WTC11 (cell line): ENCODE results near the gene C12orf75. TPM values are rescaled to one million over a fixed set of nuclear protein-coding genes. Genes with fewer than 3 reads are reported as not detected.

ENCODE experiments used
- ATAC-seq: fragments of 200-7000 bp; cut with Tn5 transposase; 2 replicates; pipeline ENCODE4 v1.10.0; 2021; ENCODE audit warnings: mild to moderate bottlenecking, moderate library complexity
- CTCF ChIA-PET: fragments of 300-600 bp; sonication (Branson Sonifier 250); formaldehyde crosslinking; loops from one replicate; lab custom pipeline; 2021; ENCODE audit warnings: antibody characterized with exemption; lab: Charles Lee
- POLR2A ChIA-PET: fragments of 350-600 bp; sonication (Branson Sonifier 250); formaldehyde crosslinking; loops from one replicate; lab custom pipeline; 2021; ENCODE audit warnings: antibody characterized with exemption; lab: Charles Lee
- DNase-seq: peaks from one replicate; pipeline ENCODE4 v3.0.0; 2021; ENCODE audit warnings: low spot score
- H3K27ac Mint-ChIP-seq: 2 replicates; pipeline ENCODE4 v1.8.0; 2021; ENCODE audit warnings: mixed read lengths
- H3K27me3 Mint-ChIP-seq: 2 replicates; pipeline ENCODE4 v1.8.0; 2021; ENCODE audit warnings: low read depth, mild to moderate bottlenecking, moderate library complexity, mixed read lengths
- H3K36me3 Mint-ChIP-seq: 2 replicates; pipeline ENCODE4 v1.8.0; 2021; ENCODE audit warnings: mixed read lengths
- H3K4me1 Mint-ChIP-seq: 2 replicates; pipeline ENCODE4 v1.8.0; 2022; ENCODE audit warnings: mixed read lengths
- H3K4me3 Mint-ChIP-seq: 2 replicates; pipeline ENCODE4 v1.8.0; 2021; ENCODE audit warnings: mild to moderate bottlenecking, moderate library complexity, mixed read lengths
- H3K9me3 Mint-ChIP-seq: 2 replicates; pipeline ENCODE4 v1.8.0; 2021; ENCODE audit warnings: mixed read lengths
- CREB1 ChIP-seq: sonication (generic); formaldehyde crosslinking; IDR thresholded peaks from 2 replicates; pipeline ENCODE4 v1.8.0; 2023; ENCODE audit warnings: mild to moderate bottlenecking, missing genetic modification reagents
- CREM ChIP-seq: sonication (generic); formaldehyde crosslinking; IDR thresholded peaks from 2 replicates; pipeline ENCODE4 v1.8.1; 2022; ENCODE audit warnings: mild to moderate bottlenecking, missing genetic modification reagents, moderate library complexity
- ELF4 ChIP-seq: sonication (generic); formaldehyde crosslinking; IDR thresholded peaks from 2 replicates; pipeline ENCODE4 v1.8.1; 2022; ENCODE audit warnings: low read depth, mild to moderate bottlenecking, moderate library complexity, missing genetic modification reagents
- EMX1 ChIP-seq: fragments of 250-450 bp; sonication (Bioruptor Pico); IDR thresholded peaks from 2 replicates; pipeline ENCODE4 v1.8.0; 2021; ENCODE audit warnings: mild to moderate bottlenecking
- FOXJ3 ChIP-seq: sonication (generic); formaldehyde crosslinking; IDR thresholded peaks from 2 replicates; pipeline ENCODE4 v1.9.0; 2021; ENCODE audit warnings: missing genetic modification reagents, mild to moderate bottlenecking, borderline replicate concordance
- FOXP1 ChIP-seq: sonication (generic); formaldehyde crosslinking; IDR thresholded peaks from 2 replicates; pipeline ENCODE4 v1.8.0; 2022; ENCODE audit warnings: missing genetic modification reagents, mild to moderate bottlenecking, moderate library complexity, borderline replicate concordance
- HMGA2 ChIP-seq: fragments of 250-450 bp; sonication (Bioruptor Pico); IDR thresholded peaks from 2 replicates; pipeline ENCODE4 v1.4.0; 2021; ENCODE audit warnings: mild to moderate bottlenecking, moderate library complexity
- NR2C2 ChIP-seq: sonication (generic); formaldehyde crosslinking; IDR thresholded peaks from 2 replicates; pipeline ENCODE4 v1.8.0; 2022; ENCODE audit warnings: mild to moderate bottlenecking, missing genetic modification reagents
- PRRX2 ChIP-seq: fragments of 250-450 bp; sonication (Bioruptor Pico); IDR thresholded peaks from 2 replicates; pipeline ENCODE4 v1.8.0; 2021; ENCODE audit warnings: mild to moderate bottlenecking
- RORB ChIP-seq: fragments of 250-450 bp; sonication (Bioruptor Pico); IDR thresholded peaks from 2 replicates; pipeline ENCODE4 v1.9.0; 2021; ENCODE audit warnings: mild to moderate bottlenecking
- TEAD4 ChIP-seq: sonication (generic); formaldehyde crosslinking; IDR thresholded peaks from 2 replicates; pipeline ENCODE4 v1.8.0; 2022; ENCODE audit warnings: mild to moderate bottlenecking, missing genetic modification reagents
- ZNF138 ChIP-seq: sonication (generic); formaldehyde crosslinking; conservative IDR thresholded peaks from 2 replicates; pipeline ENCODE4 v1.8.1; 2022; ENCODE audit warnings: mild to moderate bottlenecking, moderate library complexity, missing genetic modification reagents
- ZNF317 ChIP-seq: sonication (generic); formaldehyde crosslinking; IDR thresholded peaks from 2 replicates; pipeline ENCODE4 v1.8.1; 2023; ENCODE audit warnings: low read depth, mild to moderate bottlenecking, moderate library complexity, missing genetic modification reagents, borderline replicate concordance
- ZNF423 ChIP-seq: fragments of 250-450 bp; sonication (Bioruptor Pico); IDR thresholded peaks from 2 replicates; pipeline ENCODE4 v2.1.2; 2022; ENCODE audit warnings: mild to moderate bottlenecking, moderate library complexity
- total RNA-seq: library from RNA; stranded (reverse); gene quantifications from 3 replicates; pipeline ENCODE4 v1.2.3, GENCODE V29; 2021
- TF ChIP-seq, protein P1 (sequence below): sonication (generic); formaldehyde crosslinking; IDR thresholded peaks from 2 replicates; pipeline ENCODE4 v1.8.0; 2022; ENCODE audit warnings: mild to moderate bottlenecking, missing genetic modification reagents
- TF ChIP-seq, protein P2 (sequence below): sonication (generic); formaldehyde crosslinking; IDR thresholded peaks from 2 replicates; pipeline ENCODE4 v1.8.1; 2023; ENCODE audit warnings: mild to moderate bottlenecking, missing genetic modification reagents, moderate library complexity
- TF ChIP-seq, protein P3 (sequence below): fragments of 200-600 bp; IDR thresholded peaks from 2 replicates; pipeline ENCODE4 v1.8.0; 2022; ENCODE audit warnings: antibody characterized with exemption
- TF ChIP-seq, protein P4 (sequence below): sonication (generic); formaldehyde crosslinking; IDR thresholded peaks from 2 replicates; pipeline ENCODE4 v1.8.1; 2023; ENCODE audit warnings: mild to moderate bottlenecking, missing genetic modification reagents, borderline replicate concordance
- TF ChIP-seq, protein P5 (sequence below): fragments of 250-450 bp; sonication (Bioruptor Pico); IDR thresholded peaks from 2 replicates; pipeline ENCODE4 v1.9.0; 2021; ENCODE audit warnings: moderate library complexity, mild to moderate bottlenecking, inconsistent platforms, borderline replicate concordance
- TF ChIP-seq, protein P6 (sequence below): sonication (generic); formaldehyde crosslinking; conservative IDR thresholded peaks from 2 replicates; pipeline ENCODE4 v1.8.1; 2023; ENCODE audit warnings: mild to moderate bottlenecking, low read depth, missing genetic modification reagents, moderate library complexity
- TF ChIP-seq, protein P7 (sequence below): sonication (generic); formaldehyde crosslinking; IDR thresholded peaks from 2 replicates; pipeline ENCODE4 v1.8.0; 2022; ENCODE audit warnings: mild to moderate bottlenecking, missing genetic modification reagents

The C12orf75 gene
- total RNA-seq, 1 experiment from 2014 or later = 25.5 TPM

DNA sequence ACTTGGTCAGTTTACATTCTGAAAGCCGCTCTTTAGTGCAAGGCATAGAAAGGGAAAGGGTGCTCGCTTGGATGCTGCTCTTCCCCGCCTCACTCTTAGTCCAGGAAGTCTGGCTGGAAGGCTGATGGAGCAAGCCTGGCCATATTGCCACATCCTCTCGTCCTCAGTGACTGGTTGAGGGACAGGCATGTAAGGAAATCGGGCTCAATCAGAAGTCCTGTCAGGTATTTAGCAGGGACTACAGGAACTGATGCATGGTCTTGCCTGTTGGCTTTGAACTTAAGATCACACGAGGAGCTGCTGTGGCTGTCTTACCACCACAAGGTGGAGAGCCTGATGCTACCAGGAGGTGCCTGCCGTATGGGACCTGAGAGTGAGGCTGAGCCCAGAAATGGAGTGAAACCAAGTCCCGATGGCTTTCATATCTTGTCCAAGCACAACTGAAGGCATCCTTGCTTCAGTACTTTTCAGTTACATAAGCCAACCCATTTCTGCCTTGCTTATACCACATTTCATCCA, 10.7 kb upstream of the C12orf75 start (continued):
- TF ChIP-seq, protein P1, sequence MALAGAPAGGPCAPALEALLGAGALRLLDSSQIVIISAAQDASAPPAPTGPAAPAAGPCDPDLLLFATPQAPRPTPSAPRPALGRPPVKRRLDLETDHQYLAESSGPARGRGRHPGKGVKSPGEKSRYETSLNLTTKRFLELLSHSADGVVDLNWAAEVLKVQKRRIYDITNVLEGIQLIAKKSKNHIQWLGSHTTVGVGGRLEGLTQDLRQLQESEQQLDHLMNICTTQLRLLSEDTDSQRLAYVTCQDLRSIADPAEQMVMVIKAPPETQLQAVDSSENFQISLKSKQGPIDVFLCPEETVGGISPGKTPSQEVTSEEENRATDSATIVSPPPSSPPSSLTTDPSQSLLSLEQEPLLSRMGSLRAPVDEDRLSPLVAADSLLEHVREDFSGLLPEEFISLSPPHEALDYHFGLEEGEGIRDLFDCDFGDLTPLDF (CRISPR knock-in tag) = no peak
- TF ChIP-seq, protein P2, sequence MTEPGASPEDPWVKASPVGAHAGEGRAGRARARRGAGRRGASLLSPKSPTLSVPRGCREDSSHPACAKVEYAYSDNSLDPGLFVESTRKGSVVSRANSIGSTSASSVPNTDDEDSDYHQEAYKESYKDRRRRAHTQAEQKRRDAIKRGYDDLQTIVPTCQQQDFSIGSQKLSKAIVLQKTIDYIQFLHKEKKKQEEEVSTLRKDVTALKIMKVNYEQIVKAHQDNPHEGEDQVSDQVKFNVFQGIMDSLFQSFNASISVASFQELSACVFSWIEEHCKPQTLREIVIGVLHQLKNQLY = no peak
- no peak for TF ChIP-seq FOXP1 (CRISPR knock-in tag)
- TF ChIP-seq, protein P3, sequence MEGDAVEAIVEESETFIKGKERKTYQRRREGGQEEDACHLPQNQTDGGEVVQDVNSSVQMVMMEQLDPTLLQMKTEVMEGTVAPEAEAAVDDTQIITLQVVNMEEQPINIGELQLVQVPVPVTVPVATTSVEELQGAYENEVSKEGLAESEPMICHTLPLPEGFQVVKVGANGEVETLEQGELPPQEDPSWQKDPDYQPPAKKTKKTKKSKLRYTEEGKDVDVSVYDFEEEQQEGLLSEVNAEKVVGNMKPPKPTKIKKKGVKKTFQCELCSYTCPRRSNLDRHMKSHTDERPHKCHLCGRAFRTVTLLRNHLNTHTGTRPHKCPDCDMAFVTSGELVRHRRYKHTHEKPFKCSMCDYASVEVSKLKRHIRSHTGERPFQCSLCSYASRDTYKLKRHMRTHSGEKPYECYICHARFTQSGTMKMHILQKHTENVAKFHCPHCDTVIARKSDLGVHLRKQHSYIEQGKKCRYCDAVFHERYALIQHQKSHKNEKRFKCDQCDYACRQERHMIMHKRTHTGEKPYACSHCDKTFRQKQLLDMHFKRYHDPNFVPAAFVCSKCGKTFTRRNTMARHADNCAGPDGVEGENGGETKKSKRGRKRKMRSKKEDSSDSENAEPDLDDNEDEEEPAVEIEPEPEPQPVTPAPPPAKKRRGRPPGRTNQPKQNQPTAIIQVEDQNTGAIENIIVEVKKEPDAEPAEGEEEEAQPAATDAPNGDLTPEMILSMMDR = no peak

DNA sequence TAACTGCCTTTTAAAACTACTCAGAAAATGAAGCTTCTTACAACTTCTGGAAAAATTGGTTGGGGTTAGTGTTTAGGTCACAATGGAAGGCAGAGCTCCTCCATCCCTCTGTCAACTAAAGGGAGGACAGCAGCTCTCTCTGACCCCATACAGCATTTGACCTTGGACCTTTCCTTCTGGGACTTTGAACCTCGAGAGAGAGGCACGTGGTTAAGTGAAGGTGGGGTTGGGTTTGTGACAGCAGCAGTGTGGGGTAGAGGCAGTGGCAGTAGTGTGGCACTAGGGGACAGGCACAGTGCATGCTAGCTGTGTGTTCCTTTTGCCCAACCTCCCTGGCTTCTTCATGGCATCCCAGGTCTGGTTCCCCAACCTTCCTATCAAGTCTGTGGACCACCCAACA, 9.4 kb upstream of the C12orf75 start:
- no peaks in the 10 kb centered on the region for H3K36me3 Mint-ChIP-seq
- DNase-seq (no peak), ATAC-seq (no peak)
- CTCF ChIA-PET = interaction anchor here (2.1 kb wide), 1 partner anchor 62 kb away, joined by 7 read pairs; no protein-coding TSS in a partner anchor
- H3K27me3 Mint-ChIP-seq = peaks cover 22% of the 10 kb centered on the region
- POLR2A ChIA-PET = no interaction called here
- H3K4me1 Mint-ChIP-seq = no peaks in the 10 kb centered on the region
- TF ChIP-seq RORB = no peak
- TF ChIP-seq PRRX2 (CRISPR knock-in tag) = no peak
- TF ChIP-seq, protein P4, sequence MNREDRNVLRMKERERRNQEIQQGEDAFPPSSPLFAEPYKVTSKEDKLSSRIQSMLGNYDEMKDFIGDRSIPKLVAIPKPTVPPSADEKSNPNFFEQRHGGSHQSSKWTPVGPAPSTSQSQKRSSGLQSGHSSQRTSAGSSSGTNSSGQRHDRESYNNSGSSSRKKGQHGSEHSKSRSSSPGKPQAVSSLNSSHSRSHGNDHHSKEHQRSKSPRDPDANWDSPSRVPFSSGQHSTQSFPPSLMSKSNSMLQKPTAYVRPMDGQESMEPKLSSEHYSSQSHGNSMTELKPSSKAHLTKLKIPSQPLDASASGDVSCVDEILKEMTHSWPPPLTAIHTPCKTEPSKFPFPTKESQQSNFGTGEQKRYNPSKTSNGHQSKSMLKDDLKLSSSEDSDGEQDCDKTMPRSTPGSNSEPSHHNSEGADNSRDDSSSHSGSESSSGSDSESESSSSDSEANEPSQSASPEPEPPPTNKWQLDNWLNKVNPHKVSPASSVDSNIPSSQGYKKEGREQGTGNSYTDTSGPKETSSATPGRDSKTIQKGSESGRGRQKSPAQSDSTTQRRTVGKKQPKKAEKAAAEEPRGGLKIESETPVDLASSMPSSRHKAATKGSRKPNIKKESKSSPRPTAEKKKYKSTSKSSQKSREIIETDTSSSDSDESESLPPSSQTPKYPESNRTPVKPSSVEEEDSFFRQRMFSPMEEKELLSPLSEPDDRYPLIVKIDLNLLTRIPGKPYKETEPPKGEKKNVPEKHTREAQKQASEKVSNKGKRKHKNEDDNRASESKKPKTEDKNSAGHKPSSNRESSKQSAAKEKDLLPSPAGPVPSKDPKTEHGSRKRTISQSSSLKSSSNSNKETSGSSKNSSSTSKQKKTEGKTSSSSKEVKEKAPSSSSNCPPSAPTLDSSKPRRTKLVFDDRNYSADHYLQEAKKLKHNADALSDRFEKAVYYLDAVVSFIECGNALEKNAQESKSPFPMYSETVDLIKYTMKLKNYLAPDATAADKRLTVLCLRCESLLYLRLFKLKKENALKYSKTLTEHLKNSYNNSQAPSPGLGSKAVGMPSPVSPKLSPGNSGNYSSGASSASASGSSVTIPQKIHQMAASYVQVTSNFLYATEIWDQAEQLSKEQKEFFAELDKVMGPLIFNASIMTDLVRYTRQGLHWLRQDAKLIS (CRISPR knock-in tag) = no peak
- TF ChIP-seq, protein P2 = no peak
- TF ChIP-seq CREB1 (CRISPR knock-in tag) = no peak
- no peak for TF ChIP-seq TEAD4 (CRISPR knock-in tag)
- H3K4me3 Mint-ChIP-seq = no peak overlapping the region
- H3K27ac Mint-ChIP-seq = no peak overlapping the region
- H3K9me3 Mint-ChIP-seq = no peaks in the 10 kb centered on the region

DNA sequence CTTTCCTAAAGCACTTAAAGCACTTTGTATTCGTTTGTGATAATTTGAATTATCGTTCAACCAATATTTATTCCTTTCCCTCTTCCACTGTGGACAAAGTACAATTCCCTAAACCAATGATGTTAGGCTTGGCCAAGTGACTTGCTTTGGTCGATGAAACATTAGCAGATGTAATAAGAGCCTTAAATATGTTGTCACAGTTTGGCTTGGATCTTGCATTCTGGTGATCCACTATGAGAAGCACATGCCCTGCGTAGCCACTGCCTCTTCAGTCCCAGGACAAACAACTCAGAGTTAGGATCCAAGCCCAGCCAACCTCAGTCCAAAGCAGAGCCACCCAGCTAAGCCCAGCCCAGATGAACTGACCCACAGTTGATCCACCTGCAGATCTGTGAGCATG, 8.4 kb upstream of the C12orf75 start:
- H3K36me3 Mint-ChIP-seq = no peaks in the 10 kb centered on the region
- TF ChIP-seq ZNF423 = no peak
- TF ChIP-seq NR2C2 (CRISPR knock-in tag) = no peak
- no peak for TF ChIP-seq EMX1
- TF ChIP-seq, protein P5, sequence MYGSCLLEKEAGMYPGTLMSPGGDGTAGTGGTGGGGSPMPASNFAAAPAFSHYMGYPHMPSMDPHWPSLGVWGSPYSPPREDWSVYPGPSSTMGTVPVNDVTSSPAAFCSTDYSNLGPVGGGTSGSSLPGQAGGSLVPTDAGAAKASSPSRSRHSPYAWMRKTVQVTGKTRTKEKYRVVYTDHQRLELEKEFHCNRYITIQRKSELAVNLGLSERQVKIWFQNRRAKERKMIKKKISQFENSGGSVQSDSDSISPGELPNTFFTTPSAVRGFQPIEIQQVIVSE (CRISPR knock-in tag) = no peak
- no peak for TF ChIP-seq CREM (CRISPR knock-in tag)
- TF ChIP-seq FOXJ3 (CRISPR knock-in tag) = no peak
- TF ChIP-seq, protein P6, sequence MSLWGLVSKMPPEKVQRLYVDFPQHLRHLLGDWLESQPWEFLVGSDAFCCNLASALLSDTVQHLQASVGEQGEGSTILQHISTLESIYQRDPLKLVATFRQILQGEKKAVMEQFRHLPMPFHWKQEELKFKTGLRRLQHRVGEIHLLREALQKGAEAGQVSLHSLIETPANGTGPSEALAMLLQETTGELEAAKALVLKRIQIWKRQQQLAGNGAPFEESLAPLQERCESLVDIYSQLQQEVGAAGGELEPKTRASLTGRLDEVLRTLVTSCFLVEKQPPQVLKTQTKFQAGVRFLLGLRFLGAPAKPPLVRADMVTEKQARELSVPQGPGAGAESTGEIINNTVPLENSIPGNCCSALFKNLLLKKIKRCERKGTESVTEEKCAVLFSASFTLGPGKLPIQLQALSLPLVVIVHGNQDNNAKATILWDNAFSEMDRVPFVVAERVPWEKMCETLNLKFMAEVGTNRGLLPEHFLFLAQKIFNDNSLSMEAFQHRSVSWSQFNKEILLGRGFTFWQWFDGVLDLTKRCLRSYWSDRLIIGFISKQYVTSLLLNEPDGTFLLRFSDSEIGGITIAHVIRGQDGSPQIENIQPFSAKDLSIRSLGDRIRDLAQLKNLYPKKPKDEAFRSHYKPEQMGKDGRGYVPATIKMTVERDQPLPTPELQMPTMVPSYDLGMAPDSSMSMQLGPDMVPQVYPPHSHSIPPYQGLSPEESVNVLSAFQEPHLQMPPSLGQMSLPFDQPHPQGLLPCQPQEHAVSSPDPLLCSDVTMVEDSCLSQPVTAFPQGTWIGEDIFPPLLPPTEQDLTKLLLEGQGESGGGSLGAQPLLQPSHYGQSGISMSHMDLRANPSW = no peak
- TF ChIP-seq, protein P7, sequence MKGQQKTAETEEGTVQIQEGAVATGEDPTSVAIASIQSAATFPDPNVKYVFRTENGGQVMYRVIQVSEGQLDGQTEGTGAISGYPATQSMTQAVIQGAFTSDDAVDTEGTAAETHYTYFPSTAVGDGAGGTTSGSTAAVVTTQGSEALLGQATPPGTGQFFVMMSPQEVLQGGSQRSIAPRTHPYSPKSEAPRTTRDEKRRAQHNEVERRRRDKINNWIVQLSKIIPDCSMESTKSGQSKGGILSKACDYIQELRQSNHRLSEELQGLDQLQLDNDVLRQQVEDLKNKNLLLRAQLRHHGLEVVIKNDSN = no peak
- TF ChIP-seq HMGA2 (CRISPR knock-in tag) = no peak
- no peak for TF ChIP-seq ZNF138 (CRISPR knock-in tag)
- TF ChIP-seq ELF4 (CRISPR knock-in tag) = no peak
- no peak for TF ChIP-seq ZNF317 (CRISPR knock-in tag)
- DNase-seq = no peak
- ATAC-seq = no peak
- no peaks in the 10 kb centered on the region for H3K4me1 Mint-ChIP-seq
- ChIA-PET CTCF (interaction anchor here (2.1 kb wide), 1 partner anchor 61 kb away, joined by 7 read pairs; no protein-coding TSS in a partner anchor), POLR2A (no interaction called here)
- peaks cover 24% of the 10 kb centered on the region for H3K27me3 Mint-ChIP-seq
- no peaks in the 10 kb centered on the region for H3K9me3 Mint-ChIP-seq
- H3K4me3 Mint-ChIP-seq = no peak overlapping the region
- H3K27ac Mint-ChIP-seq = no peak overlapping the region
